Loucy (cell line): Measurements from ENCODE around the gene TLL1.

Experiments
- EZH2phosphoT487 ChIP-seq: fragments of 200-600 bp; IDR thresholded peaks from 2 replicates; pipeline ENCODE4 v1.6.1; 2018; ENCODE audit warnings: antibody characterized with exemption, mild to moderate bottlenecking, moderate library complexity, borderline replicate concordance
- TF ChIP-seq, protein P1 (sequence below): fragments of 200-600 bp; sonication (generic); conservative IDR thresholded peaks from 2 replicates; pipeline ENCODE4 v1.5.1; 2014; ENCODE audit warnings: mild to moderate bottlenecking, antibody characterized with exemption, low read length

DNA sequence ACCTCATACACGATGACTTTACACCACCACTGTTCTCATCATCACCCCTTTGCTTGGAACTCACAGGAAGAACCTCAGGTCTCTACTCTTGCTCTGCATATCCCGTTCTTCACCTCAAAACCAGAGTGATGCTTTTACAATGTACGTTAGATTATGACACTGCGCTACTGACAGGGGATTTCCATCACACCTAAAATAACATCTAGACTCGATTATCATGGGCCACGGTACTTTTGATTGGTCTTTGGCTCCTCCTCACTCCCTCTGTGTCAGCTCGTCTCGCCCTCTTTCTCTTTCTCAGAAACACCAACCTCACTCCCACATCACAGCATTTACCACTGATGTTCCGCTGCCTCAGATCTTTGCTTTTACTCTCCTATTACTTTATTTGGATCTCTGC, 172.4 kb downstream of the TLL1 start:
- TF ChIP-seq, protein P1, sequence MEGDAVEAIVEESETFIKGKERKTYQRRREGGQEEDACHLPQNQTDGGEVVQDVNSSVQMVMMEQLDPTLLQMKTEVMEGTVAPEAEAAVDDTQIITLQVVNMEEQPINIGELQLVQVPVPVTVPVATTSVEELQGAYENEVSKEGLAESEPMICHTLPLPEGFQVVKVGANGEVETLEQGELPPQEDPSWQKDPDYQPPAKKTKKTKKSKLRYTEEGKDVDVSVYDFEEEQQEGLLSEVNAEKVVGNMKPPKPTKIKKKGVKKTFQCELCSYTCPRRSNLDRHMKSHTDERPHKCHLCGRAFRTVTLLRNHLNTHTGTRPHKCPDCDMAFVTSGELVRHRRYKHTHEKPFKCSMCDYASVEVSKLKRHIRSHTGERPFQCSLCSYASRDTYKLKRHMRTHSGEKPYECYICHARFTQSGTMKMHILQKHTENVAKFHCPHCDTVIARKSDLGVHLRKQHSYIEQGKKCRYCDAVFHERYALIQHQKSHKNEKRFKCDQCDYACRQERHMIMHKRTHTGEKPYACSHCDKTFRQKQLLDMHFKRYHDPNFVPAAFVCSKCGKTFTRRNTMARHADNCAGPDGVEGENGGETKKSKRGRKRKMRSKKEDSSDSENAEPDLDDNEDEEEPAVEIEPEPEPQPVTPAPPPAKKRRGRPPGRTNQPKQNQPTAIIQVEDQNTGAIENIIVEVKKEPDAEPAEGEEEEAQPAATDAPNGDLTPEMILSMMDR: no peak
- no peak for TF ChIP-seq EZH2phosphoT487
